Measurements from ENCODE around the gene TGM4. TPM values are rescaled to one million over a fixed set of nuclear protein-coding genes. Genes with fewer than 3 reads are reported as not detected.
A peak's percentile ranks its signal among the peaks of the same experiment; 100 is the strongest.

Gene TGM4
- total RNA-seq, 1 experiment from 2014 or later, result 0.43 TPM

GRCh38 chr3:44867421-44868111, 6.8 kb upstream of the TGM4 start:
- Histone ChIP-seq H3K9me3 (no peaks in the 10 kb centered on the region), H3K27me3 (no peaks in the 10 kb centered on the region), H3K36me3 (no peaks in the 10 kb centered on the region), H3K4me3 (no peak overlapping the region)
- DNase-seq, result no peak

- no peak overlapping the region for H3K4me3 ChIP-seq
- DNase-seq, result no peak
- no peaks in the 10 kb centered on the region for H3K27me3 ChIP-seq
- no peaks in the 10 kb centered on the region for H3K36me3 ChIP-seq
- no peaks in the 10 kb centered on the region for H3K9me3 ChIP-seq
Observed at GRCh38 chr3:44870375-44871061, 3.9 kb upstream of the TGM4 start.

DNA sequence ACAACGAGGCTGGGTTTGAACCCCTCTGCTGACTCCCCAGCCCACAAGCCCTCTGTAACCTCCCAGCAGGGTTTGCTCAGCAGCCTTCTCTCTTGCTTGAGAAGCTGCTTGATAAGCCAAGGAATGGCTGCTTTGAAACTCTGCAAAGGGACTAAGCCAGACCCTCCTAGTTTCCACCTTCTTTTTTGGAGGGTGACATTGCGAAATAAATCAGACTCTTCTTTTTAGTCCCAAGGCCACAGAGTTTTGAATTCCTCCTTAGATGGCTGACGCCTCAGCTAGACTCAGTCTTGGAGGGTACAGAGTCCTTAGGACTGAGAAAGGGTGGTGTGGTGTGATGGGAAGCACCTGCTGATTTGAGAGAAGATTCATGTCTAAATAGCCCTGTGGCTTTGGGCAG, 1.2 kb downstream of the TGM4 start:
- no peak for DNase-seq
- no peaks in the 10 kb centered on the region for H3K9me3 ChIP-seq
- no peaks in the 10 kb centered on the region for H3K36me3 ChIP-seq
- H3K4me3 ChIP-seq, result no peak overlapping the region
- no peaks in the 10 kb centered on the region for H3K27me3 ChIP-seq

GRCh38 chr3:44877333-44877732, 2.9 kb downstream of the TGM4 start:
- no peaks in the 10 kb centered on the region for H3K36me3 ChIP-seq
- no peaks in the 10 kb centered on the region for H3K27me3 ChIP-seq
- no peak for DNase-seq
- H3K9me3 ChIP-seq, result no peaks in the 10 kb centered on the region
- H3K4me3 ChIP-seq, result no peak overlapping the region

DNA sequence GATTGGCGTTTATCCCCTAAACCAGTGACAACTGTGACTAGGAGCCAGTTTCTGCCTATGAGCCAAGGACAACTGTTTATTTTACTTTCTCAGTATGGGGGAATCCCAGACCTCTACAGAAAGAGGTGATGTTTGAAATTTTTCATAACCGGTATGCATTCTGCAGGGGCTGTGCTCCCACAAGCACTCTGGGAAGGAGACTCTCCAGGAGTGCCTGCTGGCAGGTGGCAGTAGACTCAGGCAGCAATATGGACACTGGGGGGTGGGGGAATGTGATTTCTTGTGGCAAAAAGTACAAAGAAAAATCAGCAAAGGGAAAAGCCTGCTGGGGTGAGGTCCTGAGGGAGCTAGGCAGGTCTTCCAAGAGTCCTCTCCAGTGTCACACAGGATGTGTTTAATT, 5.9 kb downstream of the TGM4 start:
- H3K4me3 ChIP-seq, result no peak overlapping the region
- no peak for DNase-seq
- H3K9me3 ChIP-seq, result no peaks in the 10 kb centered on the region
- H3K36me3 ChIP-seq, result no peaks in the 10 kb centered on the region
- no peaks in the 10 kb centered on the region for H3K27me3 ChIP-seq

- Histone ChIP-seq H3K27me3 (no peaks in the 10 kb centered on the region), H3K4me3 (no peak overlapping the region), H3K36me3 (no peaks in the 10 kb centered on the region), H3K9me3 (no peaks in the 10 kb centered on the region)
- DNase-seq, result no peak
Observed at GRCh38 chr3:44883213-44883955, 9.0 kb downstream of the TGM4 start.

- peak; percentile 77 for DNase-seq
- H3K9me3 ChIP-seq, result no peaks in the 10 kb centered on the region
- H3K4me3 ChIP-seq, result no peak overlapping the region
- H3K36me3 ChIP-seq, result no peaks in the 10 kb centered on the region
- no peaks in the 10 kb centered on the region for H3K27me3 ChIP-seq
Observed at GRCh38 chr3:44883999-44884431, 9.6 kb downstream of the TGM4 start.

- Histone ChIP-seq H3K27me3 (no peaks in the 10 kb centered on the region), H3K4me3 (no peak overlapping the region), H3K9me3 (no peaks in the 10 kb centered on the region), H3K36me3 (no peaks in the 10 kb centered on the region)
- peak; percentile 90 for DNase-seq
Observed at GRCh38 chr3:44885618-44886017, 11.2 kb downstream of the TGM4 start.

DNA sequence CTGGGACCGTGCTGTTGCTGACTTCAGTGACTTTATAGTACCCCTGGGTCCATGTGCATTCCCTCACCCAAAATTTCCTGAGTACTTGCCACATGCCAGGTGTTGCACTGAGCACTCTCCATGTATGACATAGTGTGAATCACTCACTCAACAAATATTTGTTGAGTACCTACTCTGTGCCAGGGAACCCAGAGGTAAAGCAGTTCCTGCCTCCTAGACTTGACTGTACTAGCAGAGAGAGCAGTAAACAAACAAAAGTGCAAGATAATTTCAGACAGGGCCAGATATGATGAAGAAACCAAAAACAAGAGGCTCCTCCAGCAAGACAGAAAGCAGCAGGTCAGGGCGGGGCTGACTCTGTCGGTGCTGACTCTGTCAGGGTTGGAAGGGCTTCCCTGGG, 12.2 kb downstream of the TGM4 start:
- Histone ChIP-seq H3K4me3 (no peak overlapping the region), H3K27me3 (no peaks in the 10 kb centered on the region), H3K36me3 (no peaks in the 10 kb centered on the region), H3K9me3 (no peaks in the 10 kb centered on the region)
- no peak for DNase-seq

- H3K36me3 ChIP-seq, result no peaks in the 10 kb centered on the region
- no peak for DNase-seq
- H3K27me3 ChIP-seq, result no peaks in the 10 kb centered on the region
- no peaks in the 10 kb centered on the region for H3K9me3 ChIP-seq
- no peak overlapping the region for H3K4me3 ChIP-seq
Observed at GRCh38 chr3:44887101-44887500, 12.7 kb downstream of the TGM4 start.

GRCh38 chr3:44890258-44890657, 15.8 kb downstream of the TGM4 start:
- DNase-seq, result no peak
- Histone ChIP-seq H3K36me3 (no peaks in the 10 kb centered on the region), H3K27me3 (no peaks in the 10 kb centered on the region), H3K4me3 (no peak overlapping the region), H3K9me3 (no peaks in the 10 kb centered on the region)

- Histone ChIP-seq H3K36me3 (no peaks in the 10 kb centered on the region), H3K4me3 (no peak overlapping the region), H3K9me3 (no peaks in the 10 kb centered on the region), H3K27me3 (no peaks in the 10 kb centered on the region)
- DNase-seq, result no peak
Observed at GRCh38 chr3:44890852-44891251, 16.4 kb downstream of the TGM4 start.

DNA sequence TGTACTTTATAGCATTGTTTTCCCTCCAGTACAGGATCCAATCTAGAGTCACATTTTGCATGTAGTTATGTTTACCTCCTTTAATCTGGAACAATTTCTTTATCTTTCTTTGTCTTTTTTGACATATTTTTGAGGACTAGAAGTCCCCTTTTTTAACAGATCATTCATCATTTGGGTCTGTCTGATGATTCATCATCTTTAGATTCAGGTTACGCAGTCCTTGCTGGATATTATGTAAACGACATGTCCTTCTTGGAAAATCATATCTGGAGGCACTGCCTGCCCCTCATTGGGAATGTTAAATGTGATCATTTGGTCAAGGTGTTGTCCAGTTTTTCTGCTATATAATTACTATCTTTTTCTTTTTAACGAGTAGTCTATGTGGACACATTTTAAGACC, 18.3 kb downstream of the TGM4 start:
- Histone ChIP-seq H3K9me3 (no peaks in the 10 kb centered on the region), H3K4me3 (no peak overlapping the region), H3K27me3 (no peaks in the 10 kb centered on the region), H3K36me3 (no peaks in the 10 kb centered on the region)
- DNase-seq, result no peak

- Histone ChIP-seq H3K4me3 (no peak overlapping the region), H3K36me3 (no peaks in the 10 kb centered on the region), H3K9me3 (no peaks in the 10 kb centered on the region), H3K27me3 (no peaks in the 10 kb centered on the region)
- DNase-seq, result no peak
Observed at GRCh38 chr3:44893097-44893496, 18.7 kb downstream of the TGM4 start.

GRCh38 chr3:44894485-44894884, 20.1 kb downstream of the TGM4 start:
- no peak for DNase-seq
- no peak overlapping the region for H3K4me3 ChIP-seq
- no peaks in the 10 kb centered on the region for H3K27me3 ChIP-seq
- H3K9me3 ChIP-seq, result no peaks in the 10 kb centered on the region
- no peaks in the 10 kb centered on the region for H3K36me3 ChIP-seq

DNA sequence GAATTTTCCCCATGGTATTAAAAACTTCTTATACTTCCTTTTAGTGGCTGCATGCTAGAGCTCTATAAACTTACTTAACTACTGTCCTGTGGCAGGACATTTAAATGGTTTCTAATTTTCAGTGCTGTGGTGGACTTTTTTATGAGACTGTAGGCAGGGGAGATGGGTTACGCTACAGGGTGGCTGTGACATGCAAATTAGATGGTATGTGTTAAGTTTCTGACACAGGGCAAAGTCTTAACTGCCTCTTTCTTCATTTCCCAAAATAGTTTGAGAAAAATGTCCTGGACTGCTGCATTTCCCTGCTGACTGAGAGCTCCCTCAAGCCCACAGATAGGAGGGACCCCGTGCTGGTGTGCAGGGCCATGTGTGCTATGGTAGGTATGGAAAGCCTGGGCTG, 22.0 kb downstream of the TGM4 start:
- H3K9me3 ChIP-seq, result no peaks in the 10 kb centered on the region
- H3K36me3 ChIP-seq, result no peaks in the 10 kb centered on the region
- no peak for DNase-seq
- H3K27me3 ChIP-seq, result no peaks in the 10 kb centered on the region
- no peak overlapping the region for H3K4me3 ChIP-seq

- H3K9me3 ChIP-seq, result no peaks in the 10 kb centered on the region
- no peaks in the 10 kb centered on the region for H3K36me3 ChIP-seq
- no peak overlapping the region for H3K4me3 ChIP-seq
- no peak for DNase-seq
- no peaks in the 10 kb centered on the region for H3K27me3 ChIP-seq
Observed at GRCh38 chr3:44899683-44900367, 25.4 kb downstream of the TGM4 start.
